Neural cell (in vitro differentiated cells): ENCODE data around the gene KANK4. TPM values are rescaled to one million over a fixed set of nuclear protein-coding genes. Genes with fewer than 3 reads are reported as not detected.

Experiments
- H2AFZ ChIP-seq: fragments of 200-600, 300-800 bp; sonication (generic), shearing (Covaris generic); 2 replicates; pipeline ENCODE4 v1.6.0; 2014; ENCODE audit warnings: low read depth, mild to moderate bottlenecking, antibody characterized with exemption, low read length, moderate library complexity
- H3F3A ChIP-seq: fragments of 200-600 bp; shearing (Covaris generic); 2 replicates; pipeline ENCODE4 v1.6.1; 2016; ENCODE audit warnings: mild to moderate bottlenecking, moderate library complexity, mixed read lengths, antibody characterized with exemption, low read length; ENCODE audit not compliant: insufficient read depth, poor library complexity, severe bottlenecking
- H3K27ac ChIP-seq: fragments of 200-600, 300-800 bp; sonication (generic), shearing (Covaris generic); 2 replicates; pipeline ENCODE4 v1.5.1; 2014; ENCODE audit warnings: mild to moderate bottlenecking, low read length, moderate library complexity
- H3K27me3 ChIP-seq: fragments of 300-800, 200-600 bp; sonication (generic), shearing (Covaris generic); 2 replicates; pipeline ENCODE4 v1.6.0; 2014; ENCODE audit warnings: mild to moderate bottlenecking, low read depth, low read length, moderate library complexity; ENCODE audit not compliant: insufficient read depth
- H3K36me3 ChIP-seq: fragments of 300-800, 200-600 bp; sonication (generic), shearing (Covaris generic); 2 replicates; pipeline ENCODE4 v1.5.1; 2014; ENCODE audit warnings: mild to moderate bottlenecking, antibody characterized with exemption, low read length, moderate library complexity; ENCODE audit not compliant: insufficient read depth
- H3K4me2 ChIP-seq: fragments of 300-800, 200-600 bp; sonication (generic), shearing (Covaris generic); 2 replicates; pipeline ENCODE4 v1.6.0; 2014; ENCODE audit warnings: mild to moderate bottlenecking, low read length
- H3K4me3 ChIP-seq: fragments of 300-800, 200-600 bp; sonication (generic), shearing (Covaris generic); 2 replicates; pipeline ENCODE4 v1.5.1; 2014; ENCODE audit warnings: mild to moderate bottlenecking, low read length, moderate library complexity
- H3K79me2 ChIP-seq: fragments of 200-600 bp; shearing (Covaris generic); replicated peaks from 2 replicates; pipeline ENCODE4 v1.6.0; 2014; ENCODE audit warnings: mild to moderate bottlenecking, low read length, moderate library complexity; ENCODE audit not compliant: insufficient read depth
- H3K9ac ChIP-seq: fragments of 300-800, 200-600 bp; sonication (generic), shearing (Covaris generic); 2 replicates; pipeline ENCODE4 v1.6.1; 2016; ENCODE audit warnings: mild to moderate bottlenecking, low read length, mixed read lengths
- H3K9me2 ChIP-seq: fragments of 200-600 bp; shearing (Covaris generic); 2 replicates; pipeline ENCODE4 v1.6.1; 2016; ENCODE audit warnings: mild to moderate bottlenecking, low read length, mixed read lengths; ENCODE audit not compliant: insufficient read depth
- H3K9me3 ChIP-seq: fragments of 200-600, 300-800 bp; sonication (generic), shearing (Covaris generic); 2 replicates; pipeline ENCODE4 v1.6.1; 2016; ENCODE audit warnings: mild to moderate bottlenecking, mixed run types, low read length, moderate library complexity, mixed read lengths
- H4K20me1 ChIP-seq: fragments of 200-600 bp; shearing (Covaris generic); 2 replicates; pipeline ENCODE4 v1.6.1; 2016; ENCODE audit warnings: mild to moderate bottlenecking, mixed run types; ENCODE audit not compliant: insufficient read depth
- CTCF ChIP-seq: fragments of 450-650 bp; IDR thresholded peaks from 2 replicates; pipeline ENCODE4 v1.5.1; 2014; ENCODE audit warnings: antibody characterized with exemption, mild to moderate bottlenecking, moderate library complexity; ENCODE audit not compliant: poor library complexity, severe bottlenecking
- EP300 ChIP-seq: fragments of 450-650 bp; conservative IDR thresholded peaks from 2 replicates; pipeline ENCODE4 v1.6.1; 2014; ENCODE audit warnings: antibody characterized with exemption, mild to moderate bottlenecking, moderate library complexity; ENCODE audit not compliant: poor library complexity, severe bottlenecking
- EZH2 ChIP-seq: fragments of 200-600, 300-800 bp; shearing (Covaris generic), sonication (generic); IDR thresholded peaks from 2 replicates; pipeline ENCODE4 v1.6.1; 2014; ENCODE audit warnings: antibody characterized with exemption, low read length, borderline replicate concordance, mild to moderate bottlenecking; ENCODE audit not compliant: insufficient read depth, poor library complexity, severe bottlenecking
- MXI1 ChIP-seq: fragments of 450-650 bp; conservative IDR thresholded peaks from 2 replicates; pipeline ENCODE4 v1.6.1; 2014; ENCODE audit warnings: antibody characterized with exemption, mild to moderate bottlenecking; ENCODE audit not compliant: poor library complexity, severe bottlenecking
- POLR2AphosphoS5 ChIP-seq: IDR thresholded peaks from 2 replicates; pipeline ENCODE4 v1.6.1; 2012
- RAD21 ChIP-seq: fragments of 450-650 bp; conservative IDR thresholded peaks from 2 replicates; pipeline ENCODE4 v1.6.1; 2014; ENCODE audit warnings: antibody characterized with exemption, mild to moderate bottlenecking, moderate library complexity
- REST ChIP-seq: IDR thresholded peaks from 2 replicates; pipeline ENCODE4 v1.6.1; 2012; ENCODE audit warnings: borderline replicate concordance
- SMC3 ChIP-seq: fragments of 450-650 bp; conservative IDR thresholded peaks from 2 replicates; pipeline ENCODE4 v1.6.1; 2014; ENCODE audit warnings: antibody characterized with exemption, mild to moderate bottlenecking, moderate library complexity; ENCODE audit not compliant: poor library complexity
- TAF1 ChIP-seq: IDR thresholded peaks from 2 replicates; pipeline ENCODE4 v1.6.1; 2012; ENCODE audit warnings: low read depth
- polyA plus RNA-seq: library from polyadenylated mRNA; depleted of rRNA; stranded (reverse); fragments of >200 nt; gene quantifications from 2 replicates; pipeline ENCODE4 v1.2.3, GENCODE V29; 2014

Gene KANK4
- polyA plus RNA-seq, 1 donor from 2014 or later: 0.25 TPM

- Histone ChIP-seq H3F3A (no peaks in the 10 kb centered on the region), H3K4me2 (no peak overlapping the region), H3K4me3 (no peak overlapping the region), H3K79me2 (no peaks in the 10 kb centered on the region), H2AFZ (no peak overlapping the region), H3K27ac (no peak overlapping the region), H3K9me2 (no peaks in the 10 kb centered on the region), H3K27me3 (no peaks in the 10 kb centered on the region), H3K36me3 (no peaks in the 10 kb centered on the region), H3K9ac (no peak overlapping the region), H4K20me1 (no peaks in the 10 kb centered on the region), H3K9me3 (no peaks in the 10 kb centered on the region)
- TF ChIP-seq RAD21 (no peak), SMC3 (no peak), MXI1 (no peak), EP300 (no peak), REST (no peak), POLR2AphosphoS5 (no peak), TAF1 (no peak), CTCF (no peak), EZH2 (no peak)
Observed at GRCh38 chr1:62269851-62270495, 49.3 kb downstream of the KANK4 start.

- Histone ChIP-seq H3K27ac (no peak overlapping the region), H3F3A (no peaks in the 10 kb centered on the region)
- TF ChIP-seq EP300 (no peak), EZH2 (no peak), CTCF (no peak), MXI1 (no peak), REST (no peak), SMC3 (no peak), TAF1 (no peak), RAD21 (no peak), POLR2AphosphoS5 (no peak)
Observed at GRCh38 chr1:62269439-62269838, 49.8 kb downstream of the KANK4 start.

More at GRCh38 chr1:62269439-62269838, 49.8 kb downstream of the KANK4 start:
- Histone ChIP-seq H3K4me2 (no peak overlapping the region), H3K79me2 (no peaks in the 10 kb centered on the region), H3K9me2 (no peaks in the 10 kb centered on the region), H3K4me3 (no peak overlapping the region), H4K20me1 (no peaks in the 10 kb centered on the region), H3K9me3 (no peaks in the 10 kb centered on the region), H3K36me3 (no peaks in the 10 kb centered on the region), H3K9ac (no peak overlapping the region), H3K27me3 (no peaks in the 10 kb centered on the region), H2AFZ (no peak overlapping the region)
